GM12873 (cell line): Measurements from ENCODE around the gene ANKMY2.

Experiments used
- TF ChIP-seq, protein P1 (sequence below): IDR thresholded peaks from 2 replicates; pipeline ENCODE4 v1.5.1; 2012; ENCODE audit warnings: low read depth, mild to moderate bottlenecking, moderate library complexity, low read length, control low read depth; ENCODE audit not compliant: insufficient read depth; ENCODE audit errors: missing control alignments

Gene ANKMY2

GRCh38 chr7:16615228-16615627 lies 30.3 kb downstream of the ANKMY2 start:
- TF ChIP-seq, protein P1, sequence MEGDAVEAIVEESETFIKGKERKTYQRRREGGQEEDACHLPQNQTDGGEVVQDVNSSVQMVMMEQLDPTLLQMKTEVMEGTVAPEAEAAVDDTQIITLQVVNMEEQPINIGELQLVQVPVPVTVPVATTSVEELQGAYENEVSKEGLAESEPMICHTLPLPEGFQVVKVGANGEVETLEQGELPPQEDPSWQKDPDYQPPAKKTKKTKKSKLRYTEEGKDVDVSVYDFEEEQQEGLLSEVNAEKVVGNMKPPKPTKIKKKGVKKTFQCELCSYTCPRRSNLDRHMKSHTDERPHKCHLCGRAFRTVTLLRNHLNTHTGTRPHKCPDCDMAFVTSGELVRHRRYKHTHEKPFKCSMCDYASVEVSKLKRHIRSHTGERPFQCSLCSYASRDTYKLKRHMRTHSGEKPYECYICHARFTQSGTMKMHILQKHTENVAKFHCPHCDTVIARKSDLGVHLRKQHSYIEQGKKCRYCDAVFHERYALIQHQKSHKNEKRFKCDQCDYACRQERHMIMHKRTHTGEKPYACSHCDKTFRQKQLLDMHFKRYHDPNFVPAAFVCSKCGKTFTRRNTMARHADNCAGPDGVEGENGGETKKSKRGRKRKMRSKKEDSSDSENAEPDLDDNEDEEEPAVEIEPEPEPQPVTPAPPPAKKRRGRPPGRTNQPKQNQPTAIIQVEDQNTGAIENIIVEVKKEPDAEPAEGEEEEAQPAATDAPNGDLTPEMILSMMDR, result no peak

GRCh38 chr7:16611711-16612110 lies 33.8 kb downstream of the ANKMY2 start:
- TF ChIP-seq, protein P1, result no peak

DNA sequence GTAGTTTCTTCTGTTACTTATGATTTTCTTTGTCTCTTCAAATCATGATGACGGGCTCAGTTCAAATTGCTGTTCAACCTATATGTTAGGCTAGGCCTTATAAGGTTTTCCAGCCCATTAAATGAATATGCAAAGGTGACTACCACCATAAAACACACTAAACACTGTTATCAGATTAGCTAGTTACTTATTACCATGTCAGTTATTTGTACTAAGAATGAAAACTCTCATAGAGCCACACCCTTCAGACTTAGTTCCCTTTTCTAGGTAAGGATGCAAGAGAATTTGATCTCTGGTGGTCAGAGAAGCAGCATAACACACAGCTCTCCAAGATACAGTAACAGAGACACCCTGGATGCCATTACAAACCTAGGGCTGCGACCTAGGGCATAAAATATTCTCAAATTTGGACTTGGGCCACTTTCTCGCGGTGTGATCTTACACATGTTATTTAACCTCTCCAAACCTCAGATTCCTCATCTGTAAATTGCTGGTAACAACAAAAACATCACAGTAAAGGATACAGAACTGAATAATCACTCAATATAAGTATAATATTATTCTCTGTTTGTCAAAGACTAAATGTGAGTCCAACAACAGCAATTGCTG lies 35.6 kb downstream of the ANKMY2 start:
- TF ChIP-seq, protein P1, result no peak

GRCh38 chr7:16606704-16607103 lies 38.9 kb downstream of the ANKMY2 start:
- TF ChIP-seq, protein P1, result no peak

- TF ChIP-seq, protein P1, result no peak
Measured at GRCh38 chr7:16604054-16604453, 41.5 kb downstream of the ANKMY2 start.

- TF ChIP-seq, protein P1, result no peak
Measured at GRCh38 chr7:16603633-16604032, 41.9 kb downstream of the ANKMY2 start.

- TF ChIP-seq, protein P1, result no peak
Measured at GRCh38 chr7:16599860-16600259, 45.7 kb downstream of the ANKMY2 start.
